CD14-positive monocyte (primary cell): ENCODE results near the gene PDIA5. TPM values are rescaled to one million over a fixed set of nuclear protein-coding genes. Genes with fewer than 3 reads are reported as not detected.

ENCODE experiments used
- DNase-seq, 3 donors: peaks; one replicate each; pipeline ENCODE4 v3.0.0-alpha.2; 2011 to 2022
- H2AFZ ChIP-seq: 2 replicates; pipeline ENCODE4 v1.6.0; 2012; ENCODE audit warnings: mild to moderate bottlenecking, low read depth, low read length, inconsistent platforms; ENCODE audit not compliant: insufficient read depth, poor library complexity, severe bottlenecking
- H3K27ac ChIP-seq, 2 donors: 1 replicate in 1 of 2; 2 replicates in 1 of 2; pipeline ENCODE4 v1.5.1; 2012 to 2013; ENCODE audit warnings: low read length in 2 of 2, control low read depth in 1 of 2, inconsistent platforms in 1 of 2, low read depth in 1 of 2, mild to moderate bottlenecking in 1 of 2
- H3K27me3 ChIP-seq, 2 donors: one replicate each; pipeline versions ENCODE4 v1.6.0 to v1.6.1; 2011 to 2013; ENCODE audit warnings: low read length in 2 of 2; ENCODE audit not compliant: control insufficient read depth in 2 of 2, insufficient read depth in 2 of 2
- H3K36me3 ChIP-seq, 2 donors: replicated peaks in 1 of 2; 1 replicate in 1 of 2; 2 replicates in 1 of 2; pipeline versions ENCODE4 v1.5.1 to v1.6.1; 2012 to 2013; ENCODE audit warnings: low read length in 2 of 2, control low read depth in 1 of 2, inconsistent platforms in 1 of 2, mild to moderate bottlenecking in 1 of 2; ENCODE audit not compliant: insufficient read depth in 2 of 2, control insufficient read depth in 1 of 2
- H3K4me1 ChIP-seq, 2 donors: 1 replicate in 1 of 2; 2 replicates in 1 of 2; pipeline versions ENCODE4 v1.5.1 to v1.6.1; 2012 to 2013; ENCODE audit warnings: low read length in 2 of 2, control low read depth in 1 of 2, inconsistent platforms in 1 of 2, mild to moderate bottlenecking in 1 of 2, moderate library complexity in 1 of 2; ENCODE audit not compliant: insufficient read depth in 2 of 2, control insufficient read depth in 1 of 2
- H3K4me2 ChIP-seq: replicated peaks from 2 replicates; pipeline ENCODE3; 2012; ENCODE audit warnings: low read length, moderate library complexity, mild to moderate bottlenecking; ENCODE audit not compliant: poor library complexity, severe bottlenecking; ENCODE audit errors: extremely low read depth
- H3K4me3 ChIP-seq, 3 experiments: fragments of 200-600 bp in 1 of 3; sonication (generic) in 1 of 3; replicated peaks in 1 of 3; 1 replicate in 2 of 3; 2 replicates in 1 of 3; pipeline ENCODE4 v1.5.1; 2011 to 2013; ENCODE audit warnings: low read length in 3 of 3, mild to moderate bottlenecking in 3 of 3, control low read depth in 2 of 3, low read depth in 2 of 3, inconsistent platforms in 1 of 3, moderate library complexity in 1 of 3
- H3K79me2 ChIP-seq: 2 replicates; pipeline ENCODE4 v1.6.0; 2012; ENCODE audit warnings: mild to moderate bottlenecking, control low read depth, inconsistent platforms, low read length, moderate library complexity; ENCODE audit not compliant: insufficient read depth
- H3K9ac ChIP-seq: 2 replicates; pipeline ENCODE4 v1.6.0; 2017; ENCODE audit warnings: low read length, mild to moderate bottlenecking; ENCODE audit not compliant: insufficient read depth, poor library complexity, severe bottlenecking
- H3K9me3 ChIP-seq, 2 donors: replicated peaks in 1 of 2; 1 replicate in 1 of 2; 2 replicates in 1 of 2; pipeline versions ENCODE4 v1.5.1 to v1.6.1; 2012 to 2013; ENCODE audit warnings: low read length in 2 of 2, control low read depth in 1 of 2; ENCODE audit not compliant: control insufficient read depth in 1 of 2, insufficient read depth in 1 of 2
- H4K20me1 ChIP-seq: 2 replicates; pipeline ENCODE4 v1.6.0; 2012; ENCODE audit warnings: mild to moderate bottlenecking, low read length, control low read depth, moderate library complexity; ENCODE audit not compliant: insufficient read depth
- H3K27ac Mint-ChIP-seq, 7 donors: one replicate each; pipeline ENCODE4 v1.8.0; 2020; ENCODE audit warnings: mild to moderate bottlenecking in 7 of 7, mixed read lengths in 7 of 7, moderate library complexity in 6 of 7, inconsistent platforms in 2 of 7
- H3K27me3 Mint-ChIP-seq, 3 donors: one replicate each; pipeline ENCODE4 v1.8.0; 2021 to 2022; ENCODE audit warnings: low read depth in 3 of 3, mild to moderate bottlenecking in 3 of 3, mixed read lengths in 3 of 3, moderate library complexity in 3 of 3, inconsistent platforms in 1 of 3
- H3K36me3 Mint-ChIP-seq, 2 donors: one replicate each; pipeline ENCODE4 v1.8.0; 2020; ENCODE audit warnings: mixed read lengths in 2 of 2, inconsistent platforms in 1 of 2, mild to moderate bottlenecking in 1 of 2
- H3K4me1 Mint-ChIP-seq: one replicate; pipeline ENCODE4 v1.8.0; 2020; ENCODE audit warnings: mild to moderate bottlenecking, mixed read lengths
- H3K4me3 Mint-ChIP-seq, 2 donors: one replicate each; pipeline ENCODE4 v1.8.0; 2020; ENCODE audit warnings: mild to moderate bottlenecking in 2 of 2, mixed read lengths in 2 of 2, moderate library complexity in 1 of 2
- H3K9me3 Mint-ChIP-seq, 7 donors: one replicate each; pipeline ENCODE4 v1.8.0; 2020 to 2022; ENCODE audit warnings: mixed read lengths in 7 of 7, mild to moderate bottlenecking in 6 of 7, moderate library complexity in 6 of 7, inconsistent platforms in 2 of 7
- CTCF ChIP-seq: fragments of 200-600 bp; IDR thresholded peaks from one replicate; pipeline ENCODE4 v1.8.0; 2022; ENCODE audit warnings: antibody characterized with exemption, mild to moderate bottlenecking
- WGBS: methylation state at CpG from one replicate; pipeline ENCODE4 v1.1.5; 2013; ENCODE audit warnings: missing lambda C conversion rate; ENCODE audit not compliant: insufficient coverage; 5-methylcytosine and 5-hydroxymethylcytosine counted together
- intact Hi-C, 2 donors: fragments of 100-400 bp; cut with micrococcal nuclease; formaldehyde crosslinking; loops; one replicate each; pipeline versions ENCODE4 v1.15.0 to v1.15.1; 2023
- polyA plus RNA-seq, 3 donors: library from polyadenylated mRNA; depleted of rRNA in 1 of 3; unstranded in 2 of 3; stranded (reverse) in 1 of 3; fragments of 300-500 nt in 2 of 3; fragments of >200 nt in 1 of 3; fragmentation: Illumina TruSeq in 2 of 3; gene quantifications; 1 replicate in 2 of 3; 2 replicates in 1 of 3; pipeline ENCODE4 v1.2.3, GENCODE V29; 2012 to 2021

Gene PDIA5
- polyA plus RNA-seq, 3 donors = 7.1 to 10.0 (median 9.2) TPM

DNA sequence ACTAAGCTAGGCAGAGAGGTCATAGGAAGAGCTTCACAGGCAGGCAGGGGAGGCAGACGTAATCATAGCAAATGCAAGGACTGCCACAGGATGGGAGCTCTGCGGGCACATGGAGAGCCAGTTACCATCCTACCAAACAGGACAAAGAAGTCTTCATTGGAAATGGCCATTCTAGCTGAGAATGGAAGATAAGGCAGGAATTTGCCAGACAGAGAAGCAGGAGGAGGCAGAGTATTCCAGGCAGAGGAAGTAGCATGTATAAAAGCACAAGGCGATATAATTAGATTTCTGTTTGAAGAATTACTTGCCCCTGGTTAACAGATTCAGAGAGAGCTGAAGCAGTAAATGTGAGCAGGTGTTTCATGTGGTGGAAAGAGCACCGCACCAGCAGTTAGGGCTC is 35.8 kb upstream of the PDIA5 start:
- Histone ChIP-seq H3K4me3 (no peak overlapping the region), H3K9me3 (no peaks in the 10 kb centered on the region), H3K79me2 (no peaks in the 10 kb centered on the region), H2AFZ (no peak overlapping the region), H3K27ac (no peak overlapping the region), H3K4me2 (no peak overlapping the region), H3K27me3 (peaks cover 35 to 51% of the 10 kb centered on the region in 2 donors), H3K9ac (no peak overlapping the region), H3K4me1 (peaks cover 21 to 28% of the 10 kb centered on the region in 2 donors), H4K20me1 (no peaks in the 10 kb centered on the region), H3K36me3 (no peaks in the 10 kb centered on the region)
- DNase-seq = no peak
- H3K36me3 Mint-ChIP-seq = peaks cover 2 to 5% of the 10 kb centered on the region in 2 donors
- intact Hi-C loops = no loop called here
- H3K9me3 Mint-ChIP-seq = peaks cover 0 to 7% (median 6%) of the 10 kb centered on the region in 7 donors
- TF ChIP-seq CTCF = no peak
- H3K27me3 Mint-ChIP-seq = peaks cover 0 to 11% (median 10%) of the 10 kb centered on the region in 3 donors
- H3K27ac Mint-ChIP-seq = no peak overlapping the region
- no peak overlapping the region for H3K4me3 Mint-ChIP-seq
- WGBS = 88% methylated on average over 1 of the region's 4 CpGs
- H3K4me1 Mint-ChIP-seq = peaks cover 24% of the 10 kb centered on the region

DNA sequence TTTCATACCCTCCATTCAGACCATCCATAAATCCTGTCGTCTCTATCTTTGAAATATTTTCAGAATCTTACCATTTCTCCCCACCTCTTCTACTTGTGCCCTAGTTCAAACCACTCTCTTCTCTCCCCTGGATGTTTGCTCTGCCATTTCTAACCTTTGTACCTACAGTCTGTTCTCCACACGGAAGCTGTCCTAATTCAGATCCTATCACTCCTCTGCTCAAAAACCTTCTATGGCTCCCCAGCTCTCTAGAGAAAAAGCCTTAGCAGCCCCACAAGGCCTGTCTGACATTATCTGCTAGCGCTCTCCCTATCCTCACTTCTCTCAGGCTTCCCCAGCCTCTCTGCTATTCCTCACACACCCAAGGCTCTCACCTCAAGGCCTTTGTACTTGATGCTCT is 34.8 kb upstream of the PDIA5 start:
- Histone ChIP-seq H3K4me2 (no peak overlapping the region), H3K9me3 (no peaks in the 10 kb centered on the region), H3K79me2 (no peaks in the 10 kb centered on the region), H3K27me3 (peaks cover 31 to 42% of the 10 kb centered on the region in 2 donors), H3K4me3 (no peak overlapping the region), H3K9ac (no peak overlapping the region), H3K27ac (no peak overlapping the region), H3K36me3 (no peaks in the 10 kb centered on the region), H2AFZ (no peak overlapping the region), H3K4me1 (peaks cover 23 to 29% of the 10 kb centered on the region in 2 donors), H4K20me1 (no peaks in the 10 kb centered on the region)
- H3K36me3 Mint-ChIP-seq = peaks cover 0 to 3% of the 10 kb centered on the region in 2 donors
- 100% methylated on average over 3 of the region's 3 CpGs for WGBS
- H3K27me3 Mint-ChIP-seq = peaks cover 0 to 2% (median 2%) of the 10 kb centered on the region in 3 donors
- no peak for TF ChIP-seq CTCF
- intact Hi-C loops = no loop called here
- H3K4me3 Mint-ChIP-seq = no peak overlapping the region
- H3K9me3 Mint-ChIP-seq = peaks cover 0 to 7% (median 0%) of the 10 kb centered on the region in 7 donors
- H3K4me1 Mint-ChIP-seq = peaks cover 25% of the 10 kb centered on the region
- no peak overlapping the region for H3K27ac Mint-ChIP-seq
- no peak for DNase-seq
